Cortex of kidney (tissue), 1 donor: ENCODE results near the gene CYP46A1.
"Not testable (repeated sequence)": the region's sequence is repeated elsewhere in the genome, so short reads cannot be mapped to it uniquely, and the experiment has no call there.

Experiments used
- DNase-seq: peaks from one replicate; lab custom pipeline; 2025; lab: John Stamatoyannopoulos, UW

The CYP46A1 gene

GRCh38 chr14:99657645-99658155 lies 26.4 kb upstream of the CYP46A1 start:
- no peak for DNase-seq

GRCh38 chr14:99658218-99658845 lies 25.8 kb upstream of the CYP46A1 start:
- no peak for DNase-seq

GRCh38 chr14:99659333-99659741 lies 24.8 kb upstream of the CYP46A1 start:
- DNase-seq, result no peak

GRCh38 chr14:99660006-99660566 lies 24.0 kb upstream of the CYP46A1 start:
- DNase-seq, result no peak

- DNase-seq, result no peak
Observed at GRCh38 chr14:99660794-99661193, 23.3 kb upstream of the CYP46A1 start.

- DNase-seq, result not testable (repeated sequence)
Observed at GRCh38 chr14:99661206-99661605, 22.9 kb upstream of the CYP46A1 start.

GRCh38 chr14:99662846-99663245 lies 21.3 kb upstream of the CYP46A1 start:
- no peak for DNase-seq

- DNase-seq, result no peak
Observed at GRCh38 chr14:99663386-99664057, 20.6 kb upstream of the CYP46A1 start.

GRCh38 chr14:99664058-99664936 lies 19.8 kb upstream of the CYP46A1 start:
- DNase-seq, result no peak

- no peak for DNase-seq
Observed at GRCh38 chr14:99664937-99665273, 19.2 kb upstream of the CYP46A1 start.

- no peak for DNase-seq
Observed at GRCh38 chr14:99666533-99666932, 17.6 kb upstream of the CYP46A1 start.

GRCh38 chr14:99667045-99667444 lies 17.1 kb upstream of the CYP46A1 start:
- DNase-seq, result no peak

GRCh38 chr14:99667821-99668220 lies 16.3 kb upstream of the CYP46A1 start:
- no peak for DNase-seq

GRCh38 chr14:99668307-99669295 lies 15.5 kb upstream of the CYP46A1 start:
- DNase-seq, result no peak

GRCh38 chr14:99670361-99671234 lies 13.5 kb upstream of the CYP46A1 start:
- DNase-seq, result no peak

- no peak for DNase-seq
Observed at GRCh38 chr14:99671235-99672224, 12.6 kb upstream of the CYP46A1 start.

- no peak for DNase-seq
Observed at GRCh38 chr14:99672506-99673304, 11.4 kb upstream of the CYP46A1 start.
